K562 (cell line): ENCODE measurements around the gene AK4. TPM values are rescaled to one million over a fixed set of nuclear protein-coding genes. Genes with fewer than 3 reads are reported as not detected.

Experiments used
- CBX5 ChIP-seq: IDR thresholded peaks from 2 replicates; pipeline ENCODE4 v1.6.1; 2014; ENCODE audit warnings: low read depth, borderline replicate concordance
- ILF3 ChIP-seq: fragments of 450-650 bp; IDR thresholded peaks from 2 replicates; pipeline ENCODE4 v1.6.1; 2018; ENCODE audit warnings: antibody characterized with exemption, mild to moderate bottlenecking, moderate library complexity, borderline replicate concordance
- MCM5 ChIP-seq: fragments of 450-650 bp; IDR thresholded peaks from 2 replicates; pipeline ENCODE4 v1.6.1; 2016; ENCODE audit warnings: low read depth
- MNT ChIP-seq, 2 experiments: fragments of 450-650 bp; conservative IDR thresholded peaks; 2 replicates each; pipeline ENCODE4 v1.6.1; 2017; ENCODE audit warnings: mild to moderate bottlenecking in 2 of 2, moderate library complexity in 2 of 2
- RBM14 ChIP-seq: fragments of 200-400 bp; formaldehyde crosslinking; IDR thresholded peaks from 2 replicates; pipeline ENCODE4 v1.6.1; 2018; ENCODE audit warnings: low read depth, mild to moderate bottlenecking, low read length, moderate library complexity, borderline replicate concordance; ENCODE audit not compliant: insufficient read depth
- SMAD3 ChIP-seq: fragments of 450-650 bp; formaldehyde crosslinking; conservative IDR thresholded peaks from 2 replicates; pipeline ENCODE4 v1.4.0; 2020; ENCODE audit warnings: mild to moderate bottlenecking
- ZBTB43 ChIP-seq: sonication (generic); formaldehyde crosslinking; IDR thresholded peaks from 2 replicates; pipeline ENCODE4 v1.8.0; 2023; ENCODE audit warnings: mild to moderate bottlenecking, missing genetic modification reagents
- ZNF124 ChIP-seq: sonication (generic); formaldehyde crosslinking; IDR thresholded peaks from 2 replicates; pipeline ENCODE4 v1.8.1; 2022; ENCODE audit warnings: missing genetic modification reagents
- polyA plus RNA-seq, 8 experiments: library from polyadenylated mRNA; depleted of rRNA in 4 of 8; stranded (reverse) in 5 of 8; unstranded in 3 of 8; fragments of >200 nt; fragmentation: Nextera tagmentation in 2 of 8; fragmentation: Illumina TruSeq in 1 of 8; extraction: Ambion mirVana in 2 of 8; extraction: Trizol in 1 of 8; gene quantifications; 2 replicates each; pipeline versions ENCODE4 v1.2.1 to v1.2.3, GENCODE V29; 2011 to 2014; ENCODE audit warnings: inconsistent platforms in 1 of 8, missing spikeins in 1 of 8
- total RNA-seq, 7 experiments: library from RNA; depleted of rRNA in 6 of 7; stranded (reverse); fragments of >200 nt in 6 of 7; fragmentation: Illumina TruSeq in 2 of 7; extraction: Trizol in 2 of 7; gene quantifications; 2 replicates each; pipeline versions ENCODE4 v1.2.1 to v1.2.3, GENCODE V29; 2011 to 2021; ENCODE audit warnings: low replicate concordance in 1 of 7
- TF ChIP-seq, protein P1 (sequence below): fragments of 450-650 bp; IDR thresholded peaks from 2 replicates; pipeline ENCODE4 v1.6.1; 2016; ENCODE audit warnings: low read depth, mild to moderate bottlenecking, moderate library complexity

AK4 gene
- total and polyA plus RNA-seq, 9 of the 15 experiments (the other 6 are each of a cell fraction or from before 2014, with no cell fraction given), result 10.4 to 96.6 (median 21.5) TPM

DNA sequence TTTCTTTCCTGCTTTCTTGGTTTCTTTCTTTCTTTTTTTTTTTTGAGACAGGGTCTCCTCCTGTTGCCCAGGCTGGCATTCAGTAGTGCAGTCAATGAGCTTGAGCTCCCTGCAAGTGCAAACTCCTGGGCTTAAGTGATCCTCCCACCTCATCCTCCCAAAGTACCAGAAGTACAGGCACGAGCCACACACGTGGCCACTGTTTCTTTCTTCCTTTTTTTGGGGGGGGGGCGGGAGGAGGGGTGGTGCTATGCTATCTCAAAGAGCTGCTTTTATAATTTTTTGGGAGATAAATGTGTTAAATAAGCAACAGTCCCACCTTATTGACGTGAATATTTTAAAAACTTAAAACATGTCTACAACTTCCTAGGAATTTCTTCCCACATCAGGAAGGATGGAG is 42.2 kb downstream of the AK4 start (continued):
- TF ChIP-seq MNT (conservative IDR thresholded peaks at IDR 0.05) (peak in 1 of 2 experiments; percentile 52; a peak in 3 of 4 replicates), ILF3 (no peak), ZNF124 (no peak), RBM14 (no peak), ZBTB43 (no peak), SMAD3 (no peak), CBX5 (no peak), MCM5 (no peak)
- TF ChIP-seq, protein P1, sequence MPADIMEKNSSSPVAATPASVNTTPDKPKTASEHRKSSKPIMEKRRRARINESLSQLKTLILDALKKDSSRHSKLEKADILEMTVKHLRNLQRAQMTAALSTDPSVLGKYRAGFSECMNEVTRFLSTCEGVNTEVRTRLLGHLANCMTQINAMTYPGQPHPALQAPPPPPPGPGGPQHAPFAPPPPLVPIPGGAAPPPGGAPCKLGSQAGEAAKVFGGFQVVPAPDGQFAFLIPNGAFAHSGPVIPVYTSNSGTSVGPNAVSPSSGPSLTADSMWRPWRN, result peak; percentile 87
